Esophagus (tissue), 2 donors: Measurements from ENCODE around the gene DUSP12. TPM values are rescaled to one million over a fixed set of nuclear protein-coding genes. Genes with fewer than 3 reads are reported as not detected.

Experiments used
- H3K27ac ChIP-seq, 2 donors: one replicate each; pipeline ENCODE4 v1.5.1; 2013; ENCODE audit warnings: low read depth in 2 of 2, mild to moderate bottlenecking in 2 of 2, inconsistent platforms in 1 of 2, low read length in 1 of 2, moderate library complexity in 1 of 2
- H3K27me3 ChIP-seq, 2 donors: one replicate each; pipeline ENCODE4 v1.6.1; 2013; ENCODE audit warnings: low read length in 2 of 2, control low read depth in 1 of 2, mild to moderate bottlenecking in 1 of 2; ENCODE audit not compliant: insufficient read depth in 2 of 2, control insufficient read depth in 1 of 2
- H3K36me3 ChIP-seq, 2 donors: one replicate each; pipeline ENCODE4 v1.6.1; 2013; ENCODE audit warnings: low read length in 1 of 2; ENCODE audit not compliant: control insufficient read depth in 2 of 2, insufficient read depth in 2 of 2
- H3K4me1 ChIP-seq, 2 donors: one replicate each; pipeline ENCODE4 v1.6.1; 2013; ENCODE audit warnings: low read length in 1 of 2; ENCODE audit not compliant: control insufficient read depth in 2 of 2, insufficient read depth in 2 of 2
- H3K4me3 ChIP-seq, 2 donors: one replicate each; pipeline ENCODE4 v1.5.1; 2013; ENCODE audit warnings: low read length in 2 of 2, mild to moderate bottlenecking in 2 of 2, low read depth in 1 of 2, moderate library complexity in 1 of 2
- H3K9me3 ChIP-seq, 2 donors: one replicate each; pipeline ENCODE4 v1.6.1; 2013; ENCODE audit warnings: mild to moderate bottlenecking in 2 of 2, low read depth in 1 of 2, low read length in 1 of 2, moderate library complexity in 1 of 2; ENCODE audit not compliant: control insufficient read depth in 2 of 2, insufficient read depth in 1 of 2
- WGBS, 2 donors: extraction: QIAGEN DNeasy Blood & Tissue Kit; methylation state at CpG; one replicate each; pipeline ENCODE4 v1.1.7; 2013; 5-methylcytosine and 5-hydroxymethylcytosine counted together
- polyA plus RNA-seq, 2 donors: library from polyadenylated mRNA; stranded (reverse); fragments of 200-250 nt; gene quantifications; one replicate each; pipeline ENCODE4 v1.2.3, GENCODE V29; 2013
- donor health status: healthy with polysubstance abuse.
- donor health status: Bipolar disorder and iron deficiency.

Gene DUSP12
- polyA plus RNA-seq, 2 donors: 6.5 to 14.5 TPM

GRCh38 chr1:161801955-161802354, 52.4 kb downstream of the DUSP12 start:
- WGBS, 2 donors: 76 to 78% methylated on average over 7 of the region's 7 CpGs
- H3K9me3 ChIP-seq: no peaks in the 10 kb centered on the region
- peaks cover 0 to 3% of the 10 kb centered on the region in 2 donors for H3K36me3 ChIP-seq
- no peak overlapping the region for H3K27ac ChIP-seq
- H3K27me3 ChIP-seq: no peaks in the 10 kb centered on the region
- H3K4me3 ChIP-seq: no peak overlapping the region
- no peaks in the 10 kb centered on the region for H3K4me1 ChIP-seq

GRCh38 chr1:161803181-161803580, 53.6 kb downstream of the DUSP12 start:
- Histone ChIP-seq H3K9me3 (no peaks in the 10 kb centered on the region), H3K27me3 (no peaks in the 10 kb centered on the region), H3K4me3 (no peak overlapping the region), H3K27ac (no peak overlapping the region), H3K4me1 (no peaks in the 10 kb centered on the region), H3K36me3 (peaks cover 0 to 3% of the 10 kb centered on the region in 2 donors)
- 57 to 66% methylated on average over 2 of the region's 2 CpGs for WGBS, 2 donors

GRCh38 chr1:161805399-161806197, 56.0 kb downstream of the DUSP12 start:
- no peaks in the 10 kb centered on the region for H3K4me1 ChIP-seq
- H3K9me3 ChIP-seq: no peaks in the 10 kb centered on the region
- no peak overlapping the region for H3K27ac ChIP-seq
- H3K27me3 ChIP-seq: no peaks in the 10 kb centered on the region
- 84 to 86% methylated on average over 3 of the region's 3 CpGs for WGBS, 2 donors
- H3K36me3 ChIP-seq: peaks cover 0 to 6% of the 10 kb centered on the region in 2 donors
- H3K4me3 ChIP-seq: no peak overlapping the region

Other genes starting within 250 kb of the DUSP12 start
- gene FCGR2A, start 244.3 kb upstream of the DUSP12 start, polyA plus RNA-seq: 1 to 10 TPM; 2.2 to 2.3 TPM
- 1 to 10 TPM in 1 of 2 donors, under 1 TPM in 1; 0.79 to 1.2 TPM for gene HSPA6, start 225.2 kb upstream of the DUSP12 start, polyA plus RNA-seq
- 1 to 10 TPM in 1 of 2 donors, under 1 TPM in 1; 0.57 to 1.0 TPM for gene FCGR3A, start 200.0 kb upstream of the DUSP12 start, polyA plus RNA-seq
- gene FCGR3B, start 118.6 kb upstream of the DUSP12 start, polyA plus RNA-seq: under 1 TPM; 0.04 to 0.08 TPM
- 1 to 10 TPM; 1.6 to 2.7 TPM for gene FCGR2B, start 86.6 kb upstream of the DUSP12 start, polyA plus RNA-seq
- under 1 TPM; 0.02 to 0.29 TPM for gene FCRLA, start 42.6 kb upstream of the DUSP12 start, polyA plus RNA-seq
- under 1 TPM; 0.24 to 0.34 TPM for gene FCRLB, start 28.2 kb upstream of the DUSP12 start, polyA plus RNA-seq
- 1 to 10 TPM; 2.5 to 6.5 TPM for gene ATF6, start 16.5 kb downstream of the DUSP12 start, polyA plus RNA-seq